ENCODE results near the gene SLC39A6. TPM values are rescaled to one million over a fixed set of nuclear protein-coding genes. Genes with fewer than 3 reads are reported as not detected.
"Not testable (repeated sequence)": the region's sequence is repeated elsewhere in the genome, so short reads cannot be mapped to it uniquely, and the experiment has no call there.

SLC39A6 gene
- total RNA-seq, 6 experiments from 2014 or later: 62.4 to 76.4 (median 71.1) TPM

- no peak for DNase-seq
- Mint-ChIP-seq H3K4me1 (ENCODE audit: low read depth) (peaks cover 6% of the 10 kb centered on the region; the same call in 1 of the 2 replicates), H3K4me3 (no peak overlapping the region), H3K36me3 (ENCODE audit: low read depth) (peaks cover 25% of the 10 kb centered on the region), H3K9me3 (no peaks in the 10 kb centered on the region), H3K27me3 (ENCODE audit: insufficient read depth) (no peaks in the 10 kb centered on the region; the same call in none of the 2 replicates), H3K27ac (no peak overlapping the region)
- no peak for TF ChIP-seq CTCF (IDR thresholded peaks at IDR 0.05)
These were observed 46.3 kb upstream of the SLC39A6 start for GRCh38 chr18:36175481-36175880.

GRCh38 chr18:36169938-36170337 is 40.8 kb upstream of the SLC39A6 start:
- Mint-ChIP-seq H3K4me3 (no peak overlapping the region), H3K36me3 (ENCODE audit: low read depth) (peaks cover 32% of the 10 kb centered on the region), H3K27ac (no peak overlapping the region), H3K27me3 (ENCODE audit: insufficient read depth) (no peaks in the 10 kb centered on the region), H3K9me3 (no peaks in the 10 kb centered on the region), H3K4me1 (ENCODE audit: low read depth) (0 out of 2 replicates have a peak, but pooled peaks cover 5% of the 10 kb centered on the region)
- no peak for DNase-seq
- no peak for TF ChIP-seq CTCF (IDR thresholded peaks at IDR 0.05)

- not testable (repeated sequence) for H3K4me3 Mint-ChIP-seq; H3K4me1 Mint-ChIP-seq (ENCODE audit: low read depth); H3K27me3 Mint-ChIP-seq (ENCODE audit: insufficient read depth); H3K27ac Mint-ChIP-seq; DNase-seq; H3K9me3 Mint-ChIP-seq
- H3K36me3 Mint-ChIP-seq (ENCODE audit: low read depth): peaks cover 44% of the 10 kb centered on the region
These were observed 39.2 kb upstream of the SLC39A6 start for GRCh38 chr18:36168296-36168695.

GRCh38 chr18:36167692-36168218 is 38.6 kb upstream of the SLC39A6 start:
- Mint-ChIP-seq H3K27ac (no peak overlapping the region), H3K4me3 (no peak overlapping the region), H3K36me3 (ENCODE audit: low read depth) (peaks cover 48% of the 10 kb centered on the region), H3K9me3 (no peaks in the 10 kb centered on the region), H3K4me1 (ENCODE audit: low read depth) (peaks cover 10% of the 10 kb centered on the region), H3K27me3 (ENCODE audit: insufficient read depth) (no peaks in the 10 kb centered on the region)
- DNase-seq: no peak
- TF ChIP-seq CTCF (IDR thresholded peaks at IDR 0.05): no peak

- Mint-ChIP-seq H3K27me3 (ENCODE audit: insufficient read depth) (no peaks in the 10 kb centered on the region; the same call in 1 of the 2 replicates), H3K9me3 (no peaks in the 10 kb centered on the region), H3K36me3 (ENCODE audit: low read depth) (peaks cover 53% of the 10 kb centered on the region), H3K27ac (no peak overlapping the region), H3K4me1 (ENCODE audit: low read depth) (peaks cover 31% of the 10 kb centered on the region), H3K4me3 (no peak overlapping the region)
- DNase-seq: no peak
- TF ChIP-seq CTCF (IDR thresholded peaks at IDR 0.05): no peak
These were observed 33.8 kb upstream of the SLC39A6 start for GRCh38 chr18:36162981-36163380.

- Mint-ChIP-seq H3K4me3 (no peak overlapping the region), H3K27me3 (ENCODE audit: insufficient read depth) (no peaks in the 10 kb centered on the region; the same call in 1 of the 2 replicates), H3K27ac (no peak overlapping the region), H3K4me1 (ENCODE audit: low read depth) (peaks cover 47% of the 10 kb centered on the region), H3K9me3 (no peaks in the 10 kb centered on the region), H3K36me3 (ENCODE audit: low read depth) (peaks cover 56% of the 10 kb centered on the region)
- TF ChIP-seq CTCF (IDR thresholded peaks at IDR 0.05): no peak
- no peak for DNase-seq
These were observed 31.8 kb upstream of the SLC39A6 start for GRCh38 chr18:36160959-36161371.

All from HFFc6 (cell line).